T-helper 2 cell (primary cell): ENCODE measurements around the gene ZSCAN22.
A peak's percentile ranks its signal among the peaks of the same experiment; 100 is the strongest.
"Not testable (repeated sequence)": the region's sequence is repeated elsewhere in the genome, so short reads cannot be mapped to it uniquely, and the experiment has no call there.

Experiments used
- DNase-seq, 5 experiments: peaks; one replicate each; pipeline versions ENCODE4 v3.0.0 to v3.0.0-alpha.2; 2012 to 2022

The ZSCAN22 gene

DNA sequence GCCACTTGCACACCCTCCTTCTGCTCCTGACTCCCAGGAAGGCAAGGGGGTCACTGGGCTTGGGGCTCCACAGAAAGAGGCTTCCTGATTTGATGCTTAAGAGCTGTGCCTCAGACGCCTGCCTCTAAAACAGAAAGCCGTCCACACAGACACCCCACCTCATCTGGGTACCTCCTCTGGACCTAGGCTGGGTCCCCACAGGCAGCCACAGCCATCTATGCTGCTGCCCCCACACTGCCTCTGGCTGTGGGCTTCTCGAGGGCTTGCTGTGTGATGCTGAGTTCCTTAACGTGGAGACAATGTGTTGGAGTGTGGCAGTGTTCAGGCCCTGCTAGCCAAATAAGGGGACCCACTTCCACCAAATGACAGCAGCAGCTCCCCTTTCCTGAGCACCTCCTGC, 8.5 kb upstream of the ZSCAN22 start:
- no peak for DNase-seq

DNA sequence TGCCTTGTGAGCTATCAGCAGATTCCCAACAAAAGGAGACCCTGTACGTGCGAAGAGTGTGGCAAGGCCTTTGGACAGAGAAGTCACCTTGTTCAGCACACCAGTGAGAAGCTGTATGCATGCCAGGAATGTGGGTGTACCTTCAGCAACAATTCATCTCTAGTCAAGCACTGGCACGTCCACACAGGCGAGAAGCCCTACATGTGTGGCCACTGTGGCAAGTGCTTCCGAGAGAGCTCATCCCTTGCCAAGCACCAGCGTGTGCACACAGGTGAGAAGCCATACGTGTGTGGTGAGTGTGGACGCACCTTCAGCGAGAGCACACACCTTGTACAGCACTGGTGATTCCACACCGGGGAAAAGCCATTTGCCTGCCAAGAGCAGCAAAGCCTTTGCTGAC, 7.6 kb upstream of the ZSCAN22 start:
- no peak for DNase-seq

DNA sequence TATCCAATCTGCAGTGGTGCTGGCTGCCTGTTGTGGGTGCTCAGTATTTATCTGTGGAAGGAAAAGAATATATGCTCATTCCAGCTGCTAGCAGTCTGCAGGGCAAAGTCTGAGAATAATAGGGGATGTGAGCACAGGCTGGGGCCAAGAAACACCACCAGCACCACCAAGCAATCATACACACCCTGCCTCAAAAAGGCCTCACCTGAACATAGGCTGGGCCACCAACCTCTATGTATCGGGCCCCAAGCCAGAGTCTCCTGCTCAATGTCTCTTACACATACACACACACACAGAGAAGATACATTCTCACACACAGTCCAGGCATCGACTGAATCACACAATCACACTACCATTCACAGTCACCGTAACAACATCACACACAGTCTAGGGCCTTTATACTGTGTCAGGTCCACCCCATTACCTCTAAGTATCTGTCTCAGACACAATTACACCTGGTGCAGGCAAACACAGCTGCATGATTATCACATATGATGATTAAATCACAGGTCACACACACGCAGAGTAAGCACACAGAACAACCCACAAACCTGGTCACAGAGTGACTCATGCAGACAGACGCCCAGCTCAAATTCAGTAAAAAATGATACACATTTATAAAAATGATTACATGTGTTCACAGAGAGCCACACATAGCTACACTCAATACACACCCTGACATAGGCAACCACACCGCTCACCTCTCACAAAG, 1.3 kb upstream of the ZSCAN22 start:
- peak in 1 of 5 experiments; percentile 27 for DNase-seq

DNA sequence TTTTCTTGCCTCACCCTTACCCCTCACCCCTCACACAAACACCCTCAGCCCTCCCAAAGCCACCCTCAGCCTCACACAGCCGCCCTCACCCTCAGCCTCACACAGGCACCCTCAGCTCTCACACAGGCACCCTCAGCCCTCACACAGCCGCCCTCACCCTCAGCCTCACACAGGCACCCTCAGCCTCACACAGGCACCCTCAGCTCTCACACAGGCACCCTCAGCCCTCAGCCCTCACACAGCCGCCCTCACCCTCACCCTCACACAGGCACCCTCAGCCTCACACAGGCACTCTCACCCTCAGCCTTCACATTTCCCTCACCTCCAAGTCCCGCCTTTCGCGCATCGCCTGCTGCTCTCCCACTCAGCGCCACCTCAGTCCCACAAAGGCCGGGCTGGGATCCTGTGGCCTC, 287 bp upstream of the ZSCAN22 start:
- DNase-seq, result no peak

DNA sequence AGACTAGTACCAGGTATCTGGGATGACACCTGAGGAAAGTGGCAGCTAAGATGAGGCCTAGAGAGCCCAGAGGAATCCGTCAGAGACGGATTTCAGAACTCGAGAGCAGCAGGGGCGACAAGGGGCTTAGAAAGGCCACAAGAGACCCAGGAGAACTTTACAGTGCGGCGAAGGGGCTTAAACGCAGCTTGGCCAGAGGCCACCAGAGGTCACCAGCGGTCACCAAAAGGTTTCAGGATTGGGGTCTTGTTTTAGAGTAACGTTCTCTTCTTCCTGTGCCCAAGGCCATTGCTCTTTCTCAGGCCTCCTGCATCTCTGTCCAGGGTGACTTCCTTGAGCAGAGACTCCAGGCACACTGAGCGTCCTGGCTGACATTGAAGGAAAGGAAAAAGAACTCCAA, 2.2 kb downstream of the ZSCAN22 start:
- no peak for DNase-seq

DNA sequence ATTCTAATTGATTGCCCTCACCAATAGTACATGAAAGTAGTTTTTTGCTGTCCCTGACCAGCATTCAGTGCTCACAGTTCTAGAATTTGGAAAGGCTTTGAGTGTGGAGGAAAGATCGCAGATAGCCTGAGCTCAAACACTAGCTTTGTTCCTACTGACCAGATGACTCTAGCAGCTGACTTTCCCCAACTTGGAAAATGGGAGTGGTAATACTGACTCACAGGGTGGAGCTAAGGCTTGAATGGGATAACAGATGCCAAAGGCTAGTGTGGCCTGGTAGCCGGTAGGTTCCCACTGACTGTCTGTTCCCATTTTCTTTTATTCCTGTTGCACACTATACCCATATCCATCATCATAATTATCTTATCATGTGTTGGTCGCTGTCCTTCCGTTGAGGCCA, 3.7 kb downstream of the ZSCAN22 start:
- DNase-seq, result no peak

DNA sequence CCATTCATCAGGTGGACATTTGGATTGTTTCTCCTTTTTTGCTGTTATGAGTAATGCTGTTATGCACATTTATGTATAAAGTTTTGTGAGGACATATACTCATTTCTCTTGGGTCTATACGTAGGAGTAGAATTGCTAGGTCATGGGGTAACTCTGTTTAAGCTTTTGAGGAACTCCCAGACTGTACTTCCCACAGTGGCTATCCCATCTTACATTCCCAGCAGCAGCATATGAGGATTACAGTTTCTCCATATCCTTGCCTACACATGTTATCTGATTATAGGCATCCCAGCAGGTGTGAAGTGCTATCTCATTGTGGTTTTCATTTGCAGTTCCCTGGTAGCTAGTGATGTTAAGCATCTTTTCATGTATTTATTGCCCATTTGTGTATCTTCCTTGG, 5.9 kb downstream of the ZSCAN22 start:
- DNase-seq, result no peak

DNA sequence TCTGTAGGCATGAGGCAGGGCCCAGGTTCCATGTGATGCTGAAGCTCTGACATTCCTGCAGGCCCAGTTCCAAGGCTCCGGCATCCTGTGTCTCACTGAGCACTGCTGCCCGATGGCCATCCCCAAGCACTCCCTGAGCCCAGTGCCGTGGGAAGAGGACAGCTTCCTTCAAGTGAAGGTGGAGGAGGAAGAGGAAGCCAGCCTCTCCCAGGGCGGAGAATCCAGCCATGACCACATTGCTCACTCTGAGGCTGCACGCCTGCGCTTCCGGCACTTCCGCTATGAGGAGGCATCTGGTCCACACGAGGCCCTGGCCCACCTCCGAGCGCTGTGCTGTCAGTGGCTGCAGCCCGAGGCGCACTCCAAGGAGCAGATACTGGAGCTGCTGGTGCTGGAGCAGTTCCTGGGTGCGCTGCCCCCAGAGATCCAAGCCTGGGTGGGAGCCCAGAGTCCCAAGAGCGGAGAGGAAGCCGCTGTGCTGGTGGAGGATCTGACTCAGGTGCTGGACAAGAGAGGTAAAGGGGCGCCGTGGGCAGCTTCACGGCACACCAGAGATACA, 8.0 kb downstream of the ZSCAN22 start:
- DNase-seq, result no peak

DNA sequence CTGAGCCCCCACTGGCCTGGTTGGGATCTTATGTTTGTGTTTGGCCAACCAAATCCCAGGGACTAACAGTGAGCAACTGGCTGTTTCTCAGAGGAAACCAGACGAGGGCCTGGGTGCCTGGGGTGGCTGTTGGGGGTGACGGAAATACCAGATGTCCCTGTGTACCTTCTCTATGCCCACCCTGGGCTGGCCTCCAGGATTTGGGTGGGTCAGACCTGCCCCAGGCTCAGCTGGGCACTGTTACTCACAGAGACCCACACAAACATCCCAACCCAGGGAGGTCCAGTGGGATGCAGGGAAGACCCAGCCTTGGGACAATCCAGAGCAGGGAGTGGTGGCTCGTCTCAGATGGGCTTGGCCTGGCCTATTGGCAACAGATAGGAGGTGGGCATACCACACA, 8.8 kb downstream of the ZSCAN22 start:
- DNase-seq, result no peak

DNA sequence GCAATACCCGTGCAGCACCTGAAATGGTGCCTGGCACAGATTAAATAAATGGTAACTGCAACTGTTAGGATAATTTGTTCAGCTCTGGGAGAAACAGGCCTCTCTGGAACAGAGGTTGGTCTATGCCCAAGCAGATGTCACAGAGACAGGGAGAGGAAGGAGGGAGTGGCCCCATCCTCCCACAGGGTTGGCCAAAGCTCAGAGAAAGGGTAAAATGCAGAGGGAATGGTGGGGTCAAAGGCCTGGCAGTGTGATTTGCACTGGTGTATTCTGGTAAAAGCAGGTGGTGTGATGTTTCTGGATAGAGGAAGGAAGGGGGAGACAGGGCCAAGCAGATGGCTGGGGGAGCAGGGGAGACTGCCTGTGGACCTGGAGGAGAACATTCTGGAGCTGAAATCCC, 9.4 kb downstream of the ZSCAN22 start:
- no peak for DNase-seq

DNA sequence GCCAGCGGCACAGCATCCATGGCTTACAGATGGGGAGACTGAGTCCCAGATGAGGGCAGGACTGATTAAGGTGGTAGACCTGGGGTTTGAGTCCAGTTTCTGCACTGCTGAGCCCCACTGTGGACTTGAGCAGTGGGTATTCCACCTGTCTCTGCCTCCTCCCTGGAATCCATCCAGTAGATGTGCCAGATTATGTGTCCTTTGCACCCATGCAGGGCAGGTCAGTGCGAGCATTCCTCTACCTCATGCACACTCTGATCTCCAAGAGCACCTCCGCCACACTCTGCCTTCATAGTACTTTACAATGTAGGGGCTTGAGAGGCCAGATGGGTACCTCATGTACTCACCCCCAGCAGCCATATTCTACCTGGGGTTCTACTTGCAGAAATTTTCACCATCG, 10.0 kb downstream of the ZSCAN22 start:
- DNase-seq, result no peak

DNA sequence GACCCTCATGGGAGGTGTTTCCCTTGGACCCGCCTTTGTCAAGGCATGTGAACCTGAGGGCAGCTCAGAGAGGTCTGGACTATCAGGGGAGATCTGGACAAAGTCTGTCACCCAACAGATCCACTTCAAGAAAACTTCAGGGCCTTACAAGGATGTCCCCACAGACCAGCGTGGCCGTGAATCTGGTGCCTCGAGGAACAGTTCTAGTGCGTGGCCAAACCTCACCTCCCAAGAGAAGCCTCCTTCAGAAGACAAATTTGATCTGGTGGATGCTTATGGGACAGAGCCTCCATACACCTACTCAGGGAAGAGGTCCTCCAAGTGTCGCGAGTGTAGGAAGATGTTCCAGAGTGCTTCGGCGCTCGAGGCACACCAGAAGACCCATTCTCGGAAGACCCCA, 11.5 kb downstream of the ZSCAN22 start:
- no peak for DNase-seq

DNA sequence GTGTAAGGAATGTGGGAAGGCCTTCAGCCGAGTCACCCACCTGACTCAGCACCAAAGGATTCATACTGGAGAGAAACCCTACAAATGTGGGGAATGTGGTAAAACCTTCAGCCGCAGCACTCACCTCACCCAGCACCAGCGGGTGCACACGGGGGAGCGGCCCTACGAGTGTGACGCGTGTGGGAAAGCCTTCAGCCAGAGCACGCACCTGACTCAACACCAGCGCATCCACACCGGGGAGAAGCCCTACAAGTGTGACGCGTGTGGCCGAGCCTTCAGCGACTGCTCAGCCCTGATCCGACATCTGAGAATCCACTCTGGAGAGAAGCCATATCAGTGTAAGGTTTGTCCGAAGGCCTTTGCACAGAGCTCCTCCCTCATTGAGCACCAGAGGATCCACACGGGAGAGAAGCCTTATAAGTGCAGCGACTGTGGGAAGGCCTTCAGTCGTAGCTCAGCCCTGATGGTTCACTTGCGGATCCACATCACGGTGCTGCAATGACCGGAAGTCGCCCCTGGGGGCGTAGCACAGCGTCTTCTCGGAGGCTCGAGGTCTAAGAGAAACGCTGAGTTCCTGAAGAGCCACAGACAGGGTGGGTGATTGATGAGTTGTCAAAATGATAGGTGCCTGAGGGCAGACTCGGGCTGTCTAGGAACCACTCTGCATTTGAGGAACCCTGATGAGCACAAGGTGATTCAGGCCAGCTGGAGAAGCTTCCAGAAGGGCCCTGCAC, 12.2 kb downstream of the ZSCAN22 start:
- DNase-seq, result no peak

DNA sequence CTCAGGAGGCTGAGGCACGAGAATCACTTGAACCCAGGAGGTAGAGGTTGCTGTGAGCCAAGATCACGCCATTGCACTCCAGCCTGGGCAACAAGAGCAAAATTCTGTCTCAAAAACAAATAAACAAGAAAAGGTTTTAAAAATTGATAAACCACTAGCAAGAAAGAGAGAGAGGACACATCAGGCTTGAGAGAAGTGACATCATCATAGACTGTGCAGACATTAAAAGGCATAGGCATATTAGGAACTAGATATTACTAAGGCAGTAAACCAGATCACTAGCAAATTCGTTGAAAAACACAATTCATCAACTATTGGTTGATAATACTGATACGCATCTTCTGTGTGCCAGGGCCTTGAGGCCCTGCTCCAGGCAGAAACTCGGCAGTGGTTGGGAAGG, 18.8 kb downstream of the ZSCAN22 start:
- DNase-seq, result no peak

DNA sequence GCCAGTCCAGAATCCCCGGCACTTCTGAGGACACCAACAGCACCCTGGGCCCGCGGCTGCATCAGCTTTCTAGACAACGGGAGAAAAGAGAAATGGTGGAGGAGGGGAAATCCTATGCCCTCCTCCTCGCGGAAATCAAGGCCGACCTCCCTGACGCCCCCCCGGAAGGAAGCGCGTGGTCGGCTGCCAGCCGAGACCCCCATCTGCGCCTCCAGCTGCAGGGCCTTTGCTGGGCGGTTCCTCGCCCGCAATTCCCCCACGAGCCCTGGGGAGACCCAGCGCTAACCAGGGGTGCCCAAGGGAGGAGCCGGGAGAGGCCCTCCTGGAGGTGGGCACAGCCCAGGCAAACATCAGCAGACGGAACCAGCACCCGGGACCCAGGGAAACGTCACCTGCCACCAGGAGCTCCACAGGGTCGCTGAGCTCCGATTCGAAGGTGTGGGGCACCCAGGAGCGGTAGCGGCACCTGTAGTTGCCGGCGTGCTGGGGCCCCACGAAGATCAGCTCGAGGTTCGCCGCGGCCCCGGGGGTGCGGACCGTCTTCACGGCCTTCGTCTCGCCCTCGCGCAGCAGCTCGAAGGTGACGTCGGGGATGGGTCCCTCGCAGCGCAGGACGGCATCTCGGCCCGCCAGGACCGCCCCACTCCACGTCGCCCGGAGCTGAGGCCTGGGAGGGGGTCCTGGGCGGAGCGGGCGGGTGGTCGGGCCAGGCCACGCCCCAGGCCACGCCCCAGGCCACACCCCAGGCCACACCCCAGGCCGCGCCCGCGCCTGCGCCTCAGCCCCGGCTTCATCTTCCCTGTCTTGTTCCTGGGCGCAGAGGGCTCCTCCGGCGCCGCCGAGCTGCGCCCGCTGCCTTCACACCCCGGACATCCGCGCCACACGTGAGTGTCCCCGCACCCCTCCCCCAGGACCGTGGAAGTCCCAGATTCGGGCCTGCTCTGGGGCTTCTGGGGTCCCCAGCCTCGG, 20.5 kb downstream of the ZSCAN22 start:
- peak; percentile 36 to 72 (median 64) for DNase-seq

DNA sequence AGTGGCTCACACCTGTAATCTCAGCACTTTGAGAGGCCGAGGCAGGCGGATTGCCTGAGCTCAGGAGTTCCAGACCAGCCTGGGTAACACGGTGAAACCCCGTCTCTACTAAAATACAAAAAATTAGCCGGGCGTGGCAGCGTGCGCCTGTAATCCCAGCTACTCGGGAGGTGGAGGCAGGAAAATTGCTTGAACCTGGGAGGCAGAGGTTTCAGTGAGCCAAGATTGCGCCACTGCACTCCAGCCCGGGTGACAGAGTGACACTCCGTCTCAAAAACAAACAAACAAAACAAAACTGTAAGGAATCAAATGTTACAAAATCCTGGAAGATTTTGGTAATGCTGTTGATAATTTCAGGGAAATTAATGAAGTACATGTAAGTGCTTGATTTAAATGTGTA, 21.3 kb downstream of the ZSCAN22 start:
- not testable (repeated sequence) for DNase-seq

DNA sequence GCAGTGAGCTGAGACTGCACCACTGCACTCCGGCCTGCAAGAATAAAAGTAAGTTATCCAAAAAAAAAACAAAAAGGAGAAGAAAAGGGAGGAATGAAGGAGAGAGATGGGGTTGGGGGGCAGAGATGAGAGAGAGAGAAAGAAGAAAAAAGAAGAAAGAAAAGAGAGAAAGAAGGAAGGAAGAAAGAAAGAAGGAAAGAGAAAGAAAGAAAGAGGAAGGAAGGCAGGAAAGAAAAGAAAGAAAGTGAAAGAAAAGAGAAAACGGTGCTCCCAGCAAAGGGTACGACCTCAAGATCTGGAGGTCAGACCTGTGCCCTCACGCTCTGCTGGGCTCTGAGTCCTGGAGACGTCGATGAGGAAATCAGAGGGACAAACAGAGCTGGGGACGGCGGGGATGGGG, 22.8 kb downstream of the ZSCAN22 start:
- no peak for DNase-seq

DNA sequence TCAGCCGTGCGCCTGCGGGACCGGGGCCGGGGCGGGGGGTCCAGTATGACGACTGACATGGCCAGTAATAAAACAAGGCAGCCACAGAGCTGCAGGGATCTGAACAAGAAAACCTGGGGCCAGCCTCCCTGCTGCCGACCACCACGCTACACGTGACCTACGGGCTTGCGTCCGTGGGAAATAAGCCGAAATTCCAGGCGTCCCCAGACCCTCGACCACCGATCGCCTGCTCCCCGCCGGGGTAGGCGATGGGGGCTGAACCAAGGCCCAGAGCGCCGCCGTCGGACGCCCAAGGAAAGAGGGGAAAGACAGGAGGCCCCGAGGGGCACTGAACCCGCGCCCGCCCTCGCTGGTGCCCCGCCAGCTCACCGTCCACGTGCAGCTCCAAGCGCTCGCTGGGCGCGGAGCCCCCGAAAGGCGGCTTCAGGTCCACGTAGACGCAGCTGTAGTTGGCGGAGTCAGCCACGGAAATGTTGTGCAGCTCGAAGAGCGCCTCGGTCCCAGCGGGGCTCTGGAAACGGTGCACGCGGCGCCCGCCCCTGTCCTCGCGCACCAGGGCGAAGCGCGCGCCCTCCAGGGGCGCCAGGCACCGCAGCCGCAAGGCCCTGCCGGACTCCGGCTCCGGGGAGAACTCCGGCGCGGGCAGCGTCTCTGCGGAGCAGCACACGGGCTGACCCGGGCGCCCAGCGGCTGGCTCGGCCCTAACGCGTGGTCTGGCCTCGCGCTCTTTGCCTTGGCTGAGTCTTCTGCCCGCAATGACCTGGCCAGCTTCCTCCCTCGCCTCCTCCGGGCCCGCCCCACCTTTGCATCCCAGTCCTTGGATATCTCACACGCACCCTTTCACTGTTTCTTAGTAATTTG, 23.4 kb downstream of the ZSCAN22 start:
- no peak for DNase-seq

DNA sequence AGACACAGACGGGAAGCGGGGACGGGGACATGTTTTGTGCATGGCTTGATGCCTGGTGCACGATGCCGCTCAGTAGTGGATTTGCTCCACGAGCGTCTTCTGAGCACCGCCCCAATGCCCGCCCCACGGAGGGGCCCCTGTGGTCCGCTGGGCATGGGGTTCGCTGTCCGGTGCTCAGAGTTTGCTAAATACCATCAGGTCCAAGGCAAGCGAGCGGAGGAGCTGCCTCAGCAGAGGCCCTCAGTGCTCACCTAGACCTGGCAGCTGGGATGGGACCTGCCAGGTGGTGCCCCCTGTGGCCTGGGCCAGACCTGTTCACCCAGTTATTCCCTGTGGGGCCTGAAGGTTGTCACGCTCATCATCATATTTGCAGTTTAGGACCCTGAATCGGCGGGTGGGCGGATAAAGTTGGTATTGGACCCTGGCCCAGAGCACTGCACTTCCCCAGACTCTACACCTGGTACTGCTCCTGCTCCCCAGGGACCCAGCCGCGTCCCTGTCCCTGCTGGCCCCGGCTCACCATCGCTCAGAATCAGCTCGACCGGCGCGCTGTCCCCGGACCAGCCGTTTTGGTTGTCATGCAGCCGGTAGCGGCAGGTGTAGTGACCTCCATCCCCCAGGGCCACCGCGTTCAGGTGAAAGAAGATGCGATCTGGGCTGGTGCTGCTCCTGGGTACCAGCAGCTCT, 24.2 kb downstream of the ZSCAN22 start:
- DNase-seq, result no peak

DNA sequence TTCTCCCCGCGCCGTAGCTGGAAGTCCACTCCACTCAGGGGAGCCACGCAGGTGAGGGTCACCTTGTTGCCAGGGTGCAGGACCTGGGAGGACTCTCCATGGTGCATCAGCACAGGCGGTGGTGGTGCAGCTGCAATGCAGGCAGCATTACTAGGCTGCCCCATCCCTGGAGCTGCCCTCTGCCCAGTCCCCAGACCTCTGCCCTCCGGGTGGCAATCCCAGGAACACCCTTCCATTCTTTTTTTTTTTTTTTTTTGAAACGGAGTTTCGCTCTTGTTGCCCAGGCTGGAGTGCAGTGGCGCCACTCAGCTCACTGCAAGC, 24.7 kb downstream of the ZSCAN22 start:
- DNase-seq, result no peak

DNA sequence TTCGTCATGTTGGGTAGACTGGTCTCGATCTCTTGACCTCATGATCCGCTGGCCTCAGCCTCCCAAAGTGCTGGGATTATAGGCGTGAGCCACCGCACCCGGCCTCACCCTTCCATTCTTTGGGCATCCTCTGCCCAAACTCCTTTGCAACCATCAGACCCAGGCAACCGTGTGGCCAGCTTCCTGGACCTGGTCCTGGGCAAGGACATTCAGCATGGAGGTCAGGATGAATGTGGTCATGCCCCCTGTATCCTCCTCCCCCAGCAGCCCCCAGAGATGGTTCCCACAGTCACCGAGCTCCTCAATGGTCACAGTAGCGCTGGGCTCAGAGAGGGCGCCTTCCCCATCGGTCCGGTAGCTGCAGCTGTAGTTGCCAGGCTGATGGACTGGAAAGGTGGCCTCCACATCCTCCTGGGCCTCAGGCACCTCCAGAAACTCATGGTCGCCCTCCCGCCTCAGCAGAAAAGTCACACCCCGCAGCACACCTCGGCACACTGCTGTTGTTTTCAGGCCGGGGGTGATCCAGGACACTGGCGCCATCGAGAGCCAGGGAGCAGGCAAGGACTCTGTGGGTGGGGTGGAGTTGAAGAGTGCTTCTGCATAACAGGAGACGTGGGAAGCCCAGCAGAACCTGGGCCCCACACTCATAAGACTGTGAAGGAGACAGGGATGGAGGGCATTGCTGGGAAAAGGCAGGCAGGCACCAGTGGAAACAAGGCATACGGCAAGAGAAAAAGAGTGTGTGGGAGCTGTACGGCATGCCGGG, 25.4 kb downstream of the ZSCAN22 start:
- no peak for DNase-seq
